ENCODE results near the gene LYSMD4. TPM values are rescaled to one million over a fixed set of nuclear protein-coding genes. Genes with fewer than 3 reads are reported as not detected.
A peak's percentile ranks its signal among the peaks of the same experiment; 100 is the strongest.
"Not testable (repeated sequence)": the region's sequence is repeated elsewhere in the genome, so short reads cannot be mapped to it uniquely, and the experiment has no call there.

The LYSMD4 gene
- total and polyA plus RNA-seq, 4 experiments from 2014 or later: 4.4 to 19.0 (median 12.2) TPM

GRCh38 chr15:99753066-99753465 is 19.8 kb upstream of the LYSMD4 start:
- H3K4me1 ChIP-seq (ENCODE audit: insufficient read depth, low read length): no peaks in the 10 kb centered on the region
- Mint-ChIP-seq H3K4me1 (peaks cover 0 to 5% (median 1%) of the 10 kb centered on the region in 4 donors), H3K9me3 (no peaks in the 10 kb centered on the region), H3K27me3 (no peaks in the 10 kb centered on the region), H3K27ac (peak overlapping the region in 1 of 7 donors; percentile 32), H3K36me3 (no peaks in the 10 kb centered on the region), H3K4me3 (no peak overlapping the region)
- no peaks in the 10 kb centered on the region for H3K9me3 ChIP-seq (ENCODE audit: control insufficient read depth in 1 of 2, low read length in 2 of 2)
- DNase-seq: no peak
- intact Hi-C loops (cut with micrococcal nuclease): no loop called here
- CTCF ChIA-PET (ENCODE audit: partially characterized antibody): interaction anchor here (1.1 to 8.2 kb wide), 4 partner anchors 18 to 481 kb away, joined by 3 to 126 read pairs (median 32); no protein-coding TSS in a partner anchor
- no peak overlapping the region for H3K4me3 ChIP-seq (ENCODE audit: low read length in 2 of 2)
- H3K27ac ChIP-seq (ENCODE audit: low read depth, low read length): no peak overlapping the region
- POLR2A ChIA-PET (ENCODE audit: partially characterized antibody): no interaction called here
- no peaks in the 10 kb centered on the region for H3K36me3 ChIP-seq (ENCODE audit: insufficient read depth, low read length)
- no peaks in the 10 kb centered on the region for H3K27me3 ChIP-seq (ENCODE audit: insufficient read depth, low read length)

GRCh38 chr15:99752556-99752955 is 19.3 kb upstream of the LYSMD4 start:
- H3K9me3 ChIP-seq (ENCODE audit: control insufficient read depth in 1 of 2, low read length in 2 of 2): no peaks in the 10 kb centered on the region
- H3K36me3 ChIP-seq (ENCODE audit: insufficient read depth, low read length): no peaks in the 10 kb centered on the region
- Mint-ChIP-seq H3K4me3 (no peak overlapping the region), H3K27me3 (no peaks in the 10 kb centered on the region), H3K4me1 (peaks cover 0 to 5% (median 1%) of the 10 kb centered on the region in 4 donors), H3K9me3 (no peaks in the 10 kb centered on the region), H3K36me3 (no peaks in the 10 kb centered on the region), H3K27ac (no peak overlapping the region)
- H3K4me1 ChIP-seq (ENCODE audit: insufficient read depth, low read length): no peaks in the 10 kb centered on the region
- intact Hi-C loops (cut with micrococcal nuclease): no loop called here
- no peak for DNase-seq
- H3K4me3 ChIP-seq (ENCODE audit: low read length in 2 of 2): no peak overlapping the region
- H3K27me3 ChIP-seq (ENCODE audit: insufficient read depth, low read length): no peaks in the 10 kb centered on the region
- H3K27ac ChIP-seq (ENCODE audit: low read depth, low read length): no peak overlapping the region
- CTCF ChIA-PET (ENCODE audit: partially characterized antibody): interaction anchor here (6.6 to 8.2 kb wide), 2 partner anchors 50 to 481 kb away, joined by 58 to 126 read pairs; no protein-coding TSS in a partner anchor
- POLR2A ChIA-PET (ENCODE audit: partially characterized antibody): no interaction called here

GRCh38 chr15:99750326-99750725 is 17.1 kb upstream of the LYSMD4 start:
- H3K4me3 Mint-ChIP-seq; H3K36me3 Mint-ChIP-seq; H3K9me3 Mint-ChIP-seq; H3K4me1 Mint-ChIP-seq; H3K27ac ChIP-seq (ENCODE audit: low read depth, low read length); H3K27me3 ChIP-seq (ENCODE audit: insufficient read depth, low read length); H3K27ac Mint-ChIP-seq; DNase-seq; H3K27me3 Mint-ChIP-seq; H3K4me3 ChIP-seq (ENCODE audit: low read length in 2 of 2); H3K36me3 ChIP-seq (ENCODE audit: insufficient read depth, low read length); POLR2A ChIA-PET (ENCODE audit: partially characterized antibody); CTCF ChIA-PET (ENCODE audit: partially characterized antibody); H3K9me3 ChIP-seq (ENCODE audit: control insufficient read depth in 1 of 2, low read length in 2 of 2); intact Hi-C loops (cut with micrococcal nuclease); H3K4me1 ChIP-seq (ENCODE audit: insufficient read depth, low read length): not testable (repeated sequence)

- Mint-ChIP-seq H3K4me3 (no peak overlapping the region), H3K4me1 (peaks cover 0 to 2% (median 0%) of the 10 kb centered on the region in 4 donors), H3K9me3 (peaks cover 0 to 3% (median 0%) of the 10 kb centered on the region in 8 donors), H3K36me3 (no peaks in the 10 kb centered on the region), H3K27ac (peak overlapping the region in 1 of 7 donors; percentile 33), H3K27me3 (no peaks in the 10 kb centered on the region)
- no peak overlapping the region for H3K27ac ChIP-seq (ENCODE audit: low read depth, low read length)
- CTCF ChIA-PET (ENCODE audit: partially characterized antibody): no interaction called here
- no peaks in the 10 kb centered on the region for H3K27me3 ChIP-seq (ENCODE audit: insufficient read depth, low read length)
- no peak overlapping the region for H3K4me3 ChIP-seq (ENCODE audit: low read length in 2 of 2)
- H3K9me3 ChIP-seq (ENCODE audit: control insufficient read depth in 1 of 2, low read length in 2 of 2): no peaks in the 10 kb centered on the region
- no peak for DNase-seq
- H3K36me3 ChIP-seq (ENCODE audit: insufficient read depth, low read length): no peaks in the 10 kb centered on the region
- intact Hi-C loops (cut with micrococcal nuclease): no loop called here
- H3K4me1 ChIP-seq (ENCODE audit: insufficient read depth, low read length): no peaks in the 10 kb centered on the region
- POLR2A ChIA-PET (ENCODE audit: partially characterized antibody): no interaction called here
Observed at GRCh38 chr15:99749386-99749785, 16.1 kb upstream of the LYSMD4 start.

- Mint-ChIP-seq H3K4me3 (no peak overlapping the region), H3K9me3 (peaks cover 0 to 3% (median 0%) of the 10 kb centered on the region in 8 donors), H3K27me3 (no peaks in the 10 kb centered on the region), H3K27ac (no peak overlapping the region), H3K36me3 (no peaks in the 10 kb centered on the region), H3K4me1 (no peaks in the 10 kb centered on the region)
- DNase-seq: no peak
- intact Hi-C loops (cut with micrococcal nuclease): no loop called here
- Histone ChIP-seq H3K9me3 (ENCODE audit: control insufficient read depth in 1 of 2, low read length in 2 of 2) (no peaks in the 10 kb centered on the region), H3K36me3 (ENCODE audit: insufficient read depth, low read length) (no peaks in the 10 kb centered on the region), H3K27me3 (ENCODE audit: insufficient read depth, low read length) (no peaks in the 10 kb centered on the region), H3K4me1 (ENCODE audit: insufficient read depth, low read length) (no peaks in the 10 kb centered on the region), H3K27ac (ENCODE audit: low read depth, low read length) (no peak overlapping the region), H3K4me3 (ENCODE audit: low read length in 2 of 2) (no peak overlapping the region)
- CTCF ChIA-PET (ENCODE audit: partially characterized antibody): no interaction called here
- POLR2A ChIA-PET (ENCODE audit: partially characterized antibody): interaction anchor here (0.7 kb wide), 1 partner anchor 494 kb away, joined by 3 read pairs; the partner anchor contains the start of gene LRRC28
Observed at GRCh38 chr15:99745370-99746086, 12.3 kb upstream of the LYSMD4 start.

GRCh38 chr15:99744142-99744541 is 10.9 kb upstream of the LYSMD4 start:
- ChIA-PET POLR2A (ENCODE audit: partially characterized antibody) (no interaction called here), CTCF (ENCODE audit: partially characterized antibody) (no interaction called here)
- intact Hi-C loops (cut with micrococcal nuclease): no loop called here
- H3K4me3 Mint-ChIP-seq: no peak overlapping the region
- no peaks in the 10 kb centered on the region for H3K4me1 Mint-ChIP-seq
- Histone ChIP-seq H3K4me1 (ENCODE audit: insufficient read depth, low read length) (no peaks in the 10 kb centered on the region), H3K9me3 (ENCODE audit: control insufficient read depth in 1 of 2, low read length in 2 of 2) (no peaks in the 10 kb centered on the region), H3K27ac (ENCODE audit: low read depth, low read length) (no peak overlapping the region), H3K4me3 (ENCODE audit: low read length in 2 of 2) (no peak overlapping the region), H3K27me3 (ENCODE audit: insufficient read depth, low read length) (no peaks in the 10 kb centered on the region), H3K36me3 (ENCODE audit: insufficient read depth, low read length) (no peaks in the 10 kb centered on the region)
- H3K36me3 Mint-ChIP-seq: no peaks in the 10 kb centered on the region
- H3K27ac Mint-ChIP-seq: peak overlapping the region in 2 of 7 donors; percentile 59 to 70
- no peaks in the 10 kb centered on the region for H3K27me3 Mint-ChIP-seq
- H3K9me3 Mint-ChIP-seq: peaks cover 0 to 3% (median 0%) of the 10 kb centered on the region in 8 donors
- no peak for DNase-seq

- Mint-ChIP-seq H3K27me3 (no peaks in the 10 kb centered on the region), H3K27ac (no peak overlapping the region), H3K36me3 (no peaks in the 10 kb centered on the region), H3K4me1 (no peaks in the 10 kb centered on the region), H3K9me3 (peaks cover 0 to 1% (median 0%) of the 10 kb centered on the region in 8 donors), H3K4me3 (peak overlapping the region in 1 of 8 donors; percentile 13)
- no peak for DNase-seq
- Histone ChIP-seq H3K36me3 (ENCODE audit: insufficient read depth, low read length) (no peaks in the 10 kb centered on the region), H3K4me1 (ENCODE audit: insufficient read depth, low read length) (no peaks in the 10 kb centered on the region), H3K27ac (ENCODE audit: low read depth, low read length) (no peak overlapping the region), H3K9me3 (ENCODE audit: control insufficient read depth in 1 of 2, low read length in 2 of 2) (no peaks in the 10 kb centered on the region), H3K4me3 (ENCODE audit: low read length in 2 of 2) (no peak overlapping the region), H3K27me3 (ENCODE audit: insufficient read depth, low read length) (no peaks in the 10 kb centered on the region)
- intact Hi-C loops (cut with micrococcal nuclease): no loop called here
- POLR2A ChIA-PET (ENCODE audit: partially characterized antibody): no interaction called here
- CTCF ChIA-PET (ENCODE audit: partially characterized antibody): interaction anchor here (1.1 to 2.5 kb wide), 2 partner anchors 15 to 37 kb away, joined by 3 to 7 read pairs; no protein-coding TSS in a partner anchor
Observed at GRCh38 chr15:99741835-99742234, 8.6 kb upstream of the LYSMD4 start.

Data from CD4-positive, alpha-beta memory T cell (primary cell).